ENCODE data around the gene LNX2. TPM values are rescaled to one million over a fixed set of nuclear protein-coding genes. Genes with fewer than 3 reads are reported as not detected.

LNX2 gene
- total RNA-seq, 2 donors from 2014 or later, result 13.9 to 15.6 TPM

GRCh38 chr13:27497563-27498230 lies 122.6 kb downstream of the LNX2 start:
- no peak for DNase-seq
- Mint-ChIP-seq H3K4me3 (no peak overlapping the region), H3K36me3 (ENCODE audit: low read depth) (no peaks in the 10 kb centered on the region), H3K9me3 (no peaks in the 10 kb centered on the region), H3K27ac (no peak overlapping the region), H3K27me3 (ENCODE audit: insufficient read depth) (no peaks in the 10 kb centered on the region), H3K4me1 (peaks cover 4% of the 10 kb centered on the region)
- no peak for TF ChIP-seq CTCF (conservative IDR thresholded peaks at IDR 0.05)
- Histone ChIP-seq H3K27ac (ENCODE audit: low read depth, low read length) (no peak overlapping the region), H3K36me3 (ENCODE audit: control insufficient read depth, insufficient read depth, low read length) (no peaks in the 10 kb centered on the region), H3K4me1 (ENCODE audit: control insufficient read depth, insufficient read depth, low read length) (no peaks in the 10 kb centered on the region), H3K27me3 (ENCODE audit: control insufficient read depth, insufficient read depth, low read length, poor library complexity, severe bottlenecking) (no peaks in the 10 kb centered on the region), H3K9ac (ENCODE audit: extremely low read depth, low read length, poor library complexity, severe bottlenecking) (no peak overlapping the region), H3K9me3 (ENCODE audit: control insufficient read depth, low read length) (no peaks in the 10 kb centered on the region), H3K4me3 (ENCODE audit: low read length) (no peak overlapping the region)
- WGBS, 2 experiments (ENCODE audit: insufficient coverage in 1 of 2, insufficient read length in 1 of 2), result 89 to 91% methylated on average over 7 to 11 of the region's 11 CpGs

GRCh38 chr13:27496536-27497273 lies 123.6 kb downstream of the LNX2 start:
- Mint-ChIP-seq H3K9me3 (no peaks in the 10 kb centered on the region), H3K27me3 (ENCODE audit: insufficient read depth) (peaks cover 2% of the 10 kb centered on the region), H3K4me3 (no peak overlapping the region), H3K27ac (no peak overlapping the region), H3K36me3 (ENCODE audit: low read depth) (no peaks in the 10 kb centered on the region), H3K4me1 (peaks cover 4% of the 10 kb centered on the region)
- Histone ChIP-seq H3K9me3 (ENCODE audit: control insufficient read depth, low read length) (no peaks in the 10 kb centered on the region), H3K4me3 (ENCODE audit: low read length) (no peak overlapping the region), H3K27ac (ENCODE audit: low read depth, low read length) (no peak overlapping the region), H3K36me3 (ENCODE audit: control insufficient read depth, insufficient read depth, low read length) (no peaks in the 10 kb centered on the region), H3K27me3 (ENCODE audit: control insufficient read depth, insufficient read depth, low read length, poor library complexity, severe bottlenecking) (no peaks in the 10 kb centered on the region), H3K4me1 (ENCODE audit: control insufficient read depth, insufficient read depth, low read length) (no peaks in the 10 kb centered on the region), H3K9ac (ENCODE audit: extremely low read depth, low read length, poor library complexity, severe bottlenecking) (no peak overlapping the region)
- DNase-seq, result no peak
- no peak for TF ChIP-seq CTCF (conservative IDR thresholded peaks at IDR 0.05)
- WGBS, 2 experiments (ENCODE audit: insufficient coverage in 1 of 2, insufficient read length in 1 of 2), result 78 to 86% methylated on average over 4 to 10 of the region's 10 CpGs

- no peaks in the 10 kb centered on the region for H3K27me3 ChIP-seq (ENCODE audit: control insufficient read depth, insufficient read depth, low read length, poor library complexity, severe bottlenecking)
- no peaks in the 10 kb centered on the region for H3K36me3 Mint-ChIP-seq (ENCODE audit: low read depth)
- H3K9me3 ChIP-seq (ENCODE audit: control insufficient read depth, low read length), result no peaks in the 10 kb centered on the region
- no peak for TF ChIP-seq CTCF (conservative IDR thresholded peaks at IDR 0.05)
- no peak overlapping the region for H3K27ac ChIP-seq (ENCODE audit: low read depth, low read length)
- 87 to 100% methylated on average over 1 to 4 of the region's 4 CpGs for WGBS, 2 experiments (ENCODE audit: insufficient coverage in 1 of 2, insufficient read length in 1 of 2)
- H3K4me1 ChIP-seq (ENCODE audit: control insufficient read depth, insufficient read depth, low read length), result no peaks in the 10 kb centered on the region
- H3K9ac ChIP-seq (ENCODE audit: extremely low read depth, low read length, poor library complexity, severe bottlenecking), result no peak overlapping the region
- H3K36me3 ChIP-seq (ENCODE audit: control insufficient read depth, insufficient read depth, low read length), result no peaks in the 10 kb centered on the region
- no peak overlapping the region for H3K4me3 Mint-ChIP-seq
- no peak overlapping the region for H3K4me3 ChIP-seq (ENCODE audit: low read length)
- H3K9me3 Mint-ChIP-seq, result no peaks in the 10 kb centered on the region
- peaks cover 4% of the 10 kb centered on the region for H3K4me1 Mint-ChIP-seq
- no peak overlapping the region for H3K27ac Mint-ChIP-seq
- no peak for DNase-seq
- peaks cover 4% of the 10 kb centered on the region for H3K27me3 Mint-ChIP-seq (ENCODE audit: insufficient read depth)
These were observed 124.3 kb downstream of the LNX2 start for GRCh38 chr13:27496006-27496405.

Other genes starting within 250 kb of the LNX2 start
- 10 to 100 TPM; 70.4 to 80.0 TPM for gene GTF3A, start 195.9 kb downstream of the LNX2 start, total RNA-seq
- gene MTIF3, start 170.0 kb downstream of the LNX2 start, total RNA-seq, result 10 to 100 TPM; 35.0 to 46.8 TPM
- gene POLR1D, start 1.4 kb upstream of the LNX2 start, total RNA-seq, result 100 to 1,000 TPM; 135 to 136 TPM
- gene GSX1, start 172.0 kb upstream of the LNX2 start, total RNA-seq, result not detected

Measured in endodermal cell (in vitro differentiated cells).